ENCODE measurements around the gene CD248. TPM values are rescaled to one million over a fixed set of nuclear protein-coding genes. Genes with fewer than 3 reads are reported as not detected.
"Not testable (repeated sequence)": the region's sequence is repeated elsewhere in the genome, so short reads cannot be mapped to it uniquely, and the experiment has no call there.

Gene CD248, protein sequence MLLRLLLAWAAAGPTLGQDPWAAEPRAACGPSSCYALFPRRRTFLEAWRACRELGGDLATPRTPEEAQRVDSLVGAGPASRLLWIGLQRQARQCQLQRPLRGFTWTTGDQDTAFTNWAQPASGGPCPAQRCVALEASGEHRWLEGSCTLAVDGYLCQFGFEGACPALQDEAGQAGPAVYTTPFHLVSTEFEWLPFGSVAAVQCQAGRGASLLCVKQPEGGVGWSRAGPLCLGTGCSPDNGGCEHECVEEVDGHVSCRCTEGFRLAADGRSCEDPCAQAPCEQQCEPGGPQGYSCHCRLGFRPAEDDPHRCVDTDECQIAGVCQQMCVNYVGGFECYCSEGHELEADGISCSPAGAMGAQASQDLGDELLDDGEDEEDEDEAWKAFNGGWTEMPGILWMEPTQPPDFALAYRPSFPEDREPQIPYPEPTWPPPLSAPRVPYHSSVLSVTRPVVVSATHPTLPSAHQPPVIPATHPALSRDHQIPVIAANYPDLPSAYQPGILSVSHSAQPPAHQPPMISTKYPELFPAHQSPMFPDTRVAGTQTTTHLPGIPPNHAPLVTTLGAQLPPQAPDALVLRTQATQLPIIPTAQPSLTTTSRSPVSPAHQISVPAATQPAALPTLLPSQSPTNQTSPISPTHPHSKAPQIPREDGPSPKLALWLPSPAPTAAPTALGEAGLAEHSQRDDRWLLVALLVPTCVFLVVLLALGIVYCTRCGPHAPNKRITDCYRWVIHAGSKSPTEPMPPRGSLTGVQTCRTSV
- total RNA-seq, result 15.7 TPM
- long read RNA-seq, transcript CD248-201 (1 exons, 2,558 nt), result major isoform, 51 of 51 reads
- long read RNA-seq, partial matches to known transcripts, result 0 of 51 reads
- long read RNA-seq, other reads (novel, unspliced or antisense), result 0 of 51 reads

DNA sequence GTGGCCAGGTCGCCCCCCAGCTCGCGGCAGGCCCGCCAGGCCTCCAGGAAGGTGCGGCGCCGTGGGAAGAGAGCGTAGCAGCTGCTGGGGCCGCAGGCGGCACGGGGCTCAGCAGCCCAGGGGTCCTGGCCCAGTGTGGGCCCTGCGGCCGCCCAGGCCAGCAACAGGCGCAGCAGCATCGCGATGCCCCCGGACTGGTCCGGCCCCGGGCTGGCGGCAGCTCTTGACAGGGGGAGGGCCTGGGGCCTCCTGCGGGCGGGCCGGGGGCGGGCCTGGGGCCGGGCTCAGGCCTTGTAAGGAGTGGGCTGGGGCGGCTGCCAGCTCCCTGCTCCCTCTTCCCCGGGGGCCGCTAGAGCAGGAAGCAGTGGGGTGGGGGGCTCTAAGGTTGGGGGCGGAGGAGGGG is at the start of gene CD248:
TSS of gene CD248 (minus strand) at position 196 of the 403 bp plus-strand sequence. CDS start at position 179, 17 bp downstream.
- ATAC-seq (ENCODE audit: poor library complexity), result peak; percentile 64
- intact Hi-C loops (cut with DNase I), result loop anchor here (10.0 kb wide), 1 partner anchor 68 kb away; no protein-coding TSS in a partner anchor
- peak; percentile 91 for DNase-seq

DNA sequence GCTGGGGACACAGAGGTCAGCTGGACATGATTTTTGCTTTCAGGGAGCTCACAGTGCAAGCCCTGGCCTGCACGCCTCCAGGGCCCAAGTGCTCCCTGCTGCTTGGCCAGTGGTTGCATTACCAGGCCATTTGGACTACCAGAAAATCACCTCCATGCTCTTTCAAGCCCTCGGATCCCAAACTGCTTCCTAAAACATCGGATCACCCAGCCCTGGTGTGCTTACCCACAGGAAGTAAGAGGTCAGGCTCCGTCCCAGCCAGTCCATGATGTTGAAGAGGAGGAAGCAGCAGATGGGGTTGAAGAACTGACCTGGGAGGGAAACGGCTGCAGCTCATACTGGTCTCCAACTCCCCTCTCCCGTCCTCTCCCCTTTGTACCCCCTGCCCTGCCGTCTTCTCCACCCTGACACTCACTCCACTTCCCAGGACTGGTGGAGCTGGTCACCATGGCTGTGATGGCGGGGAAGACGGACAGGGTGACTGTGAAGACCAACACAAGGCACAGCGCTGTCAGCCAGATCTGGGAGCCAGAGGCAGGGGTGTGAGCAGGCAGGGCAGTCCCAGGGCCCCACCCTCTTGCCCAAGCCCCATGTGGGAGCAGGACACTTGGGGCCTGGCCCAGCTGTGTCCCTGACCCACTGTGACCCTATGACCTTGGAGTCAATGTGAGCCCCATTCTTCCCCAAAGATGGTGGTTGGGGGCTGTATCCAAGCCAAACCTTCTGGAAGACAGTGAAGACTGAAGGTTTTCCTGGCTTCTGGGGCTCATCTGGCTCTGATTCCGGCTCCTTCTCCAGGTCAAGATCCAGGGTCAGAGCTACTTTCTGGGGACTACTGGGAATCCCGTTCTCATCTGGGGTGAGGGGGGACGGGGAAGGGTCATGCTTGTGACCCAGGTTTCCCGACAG is 49.1 kb upstream of the CD248 start:
- intact Hi-C loops (cut with DNase I), result no loop called here
- ATAC-seq (ENCODE audit: poor library complexity) (no peak), DNase-seq (no peak)

DNA sequence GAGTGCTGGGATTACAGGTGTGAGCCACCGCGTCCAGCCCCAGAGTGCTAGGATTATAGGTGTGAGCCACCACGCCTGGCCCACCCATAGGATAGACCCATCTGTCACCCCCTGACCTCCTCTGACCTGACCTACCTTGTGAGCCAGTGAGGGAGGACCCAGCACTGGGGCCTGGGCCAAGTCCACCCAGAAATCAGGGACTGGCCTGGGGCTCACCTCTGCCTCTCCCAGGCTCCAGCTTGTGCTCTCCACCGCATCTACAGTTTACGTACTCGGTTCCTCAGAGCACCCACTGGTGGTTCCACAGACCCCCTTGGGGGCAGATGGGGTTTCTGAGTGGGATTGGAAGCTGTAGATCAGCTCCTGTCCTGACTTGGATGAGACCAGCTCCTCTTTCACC is 48.3 kb upstream of the CD248 start:
- DNase-seq (no peak), ATAC-seq (ENCODE audit: poor library complexity) (no peak)
- intact Hi-C loops (cut with DNase I), result no loop called here

DNA sequence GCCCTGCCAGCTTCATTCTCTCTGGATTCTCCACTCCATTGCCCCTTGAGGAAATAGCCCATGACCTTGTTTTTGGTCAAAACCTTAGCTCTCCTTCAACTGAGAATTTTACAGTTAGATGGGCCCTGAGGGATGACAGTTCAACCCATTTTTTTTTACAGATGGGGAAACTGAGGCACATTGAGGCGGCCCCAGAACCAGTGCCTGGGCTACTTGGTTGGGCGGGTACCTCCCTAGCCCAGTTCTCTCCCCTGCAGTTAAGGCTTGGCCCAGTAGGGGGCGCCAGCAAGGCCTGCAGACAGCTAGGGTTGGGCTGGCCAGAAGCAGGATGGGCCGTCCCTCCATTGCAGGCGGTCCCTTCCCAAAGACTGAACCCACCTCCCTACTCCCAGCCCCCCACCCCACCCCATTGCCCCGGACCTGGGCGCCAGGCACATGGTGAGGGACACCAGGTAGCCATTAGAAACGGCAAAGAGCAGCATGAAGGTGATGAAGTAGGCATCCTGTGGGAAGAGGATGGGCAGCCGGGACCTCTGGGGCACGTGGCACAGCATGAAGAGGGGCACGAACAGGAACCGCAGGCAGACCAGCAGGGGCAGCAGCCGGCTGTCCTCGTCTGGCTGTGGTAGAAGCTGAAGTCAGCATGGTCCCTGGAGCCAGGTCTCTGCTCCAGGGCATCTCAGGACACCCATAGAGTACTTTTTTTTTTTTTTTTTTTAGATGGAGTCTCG is 47.1 kb upstream of the CD248 start:
- intact Hi-C loops (cut with DNase I), result no loop called here
- DNase-seq, result peak; percentile 69

DNA sequence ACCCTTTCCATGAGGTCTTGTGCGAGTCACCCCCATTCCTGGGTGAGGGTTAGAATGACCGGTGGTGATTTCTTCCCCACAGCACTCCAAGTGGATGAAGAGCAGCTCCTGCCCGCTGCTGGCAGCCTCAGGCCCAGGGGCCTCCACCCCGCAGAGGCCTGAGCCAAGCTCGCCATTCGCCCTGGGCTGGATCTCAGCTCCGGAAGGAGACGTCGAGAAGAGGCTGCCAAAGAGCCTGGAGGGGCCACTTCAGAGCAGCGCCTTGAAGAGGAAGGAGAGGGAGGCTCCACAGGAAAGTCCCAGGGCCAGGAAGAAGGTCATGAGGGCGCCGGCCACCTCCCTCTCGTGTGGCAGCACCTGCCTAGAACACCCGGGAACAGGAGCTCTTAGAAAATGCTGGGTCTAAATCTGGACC is 46.4 kb upstream of the CD248 start:
- ATAC-seq (ENCODE audit: poor library complexity) (no peak), DNase-seq (no peak)
- intact Hi-C loops (cut with DNase I), result no loop called here

More for the DNA sequence above, 47.1 kb upstream of the CD248 start:
- ATAC-seq (ENCODE audit: poor library complexity), result peak; percentile 6

DNA sequence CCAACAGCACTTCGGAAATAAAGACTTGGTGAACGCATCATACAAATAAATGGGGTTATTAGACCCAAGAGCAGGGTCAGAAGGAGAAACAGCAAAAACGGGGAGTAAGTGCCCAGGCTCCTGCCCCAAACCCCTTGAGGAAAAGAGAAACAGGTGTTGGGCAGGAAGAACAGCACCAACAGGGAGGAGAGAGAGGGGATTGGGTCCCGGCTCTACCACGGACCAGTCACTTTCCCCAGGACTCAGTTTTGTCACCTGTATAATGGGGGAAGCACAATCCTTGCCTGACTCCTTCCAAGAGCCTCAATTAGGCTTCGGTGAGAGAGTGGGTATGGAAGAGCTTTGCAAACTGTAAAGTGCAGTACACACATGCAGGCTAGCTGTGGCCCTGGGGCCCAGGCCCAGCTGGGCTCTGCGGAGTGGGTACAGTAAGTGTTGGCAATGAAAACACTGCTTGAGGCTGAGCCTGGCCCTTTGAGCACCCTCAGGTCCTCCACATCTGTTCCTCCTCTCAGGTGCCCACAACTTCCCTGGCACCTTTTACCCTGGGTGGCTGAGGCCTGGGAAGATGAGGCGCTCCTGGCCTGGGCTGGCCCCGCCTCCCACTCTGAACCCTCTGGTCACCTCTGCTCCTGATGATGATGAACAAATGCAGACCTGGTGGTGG is 45.8 kb upstream of the CD248 start:
- intact Hi-C loops (cut with DNase I), result no loop called here
- no peak for DNase-seq
- no peak for ATAC-seq (ENCODE audit: poor library complexity)

DNA sequence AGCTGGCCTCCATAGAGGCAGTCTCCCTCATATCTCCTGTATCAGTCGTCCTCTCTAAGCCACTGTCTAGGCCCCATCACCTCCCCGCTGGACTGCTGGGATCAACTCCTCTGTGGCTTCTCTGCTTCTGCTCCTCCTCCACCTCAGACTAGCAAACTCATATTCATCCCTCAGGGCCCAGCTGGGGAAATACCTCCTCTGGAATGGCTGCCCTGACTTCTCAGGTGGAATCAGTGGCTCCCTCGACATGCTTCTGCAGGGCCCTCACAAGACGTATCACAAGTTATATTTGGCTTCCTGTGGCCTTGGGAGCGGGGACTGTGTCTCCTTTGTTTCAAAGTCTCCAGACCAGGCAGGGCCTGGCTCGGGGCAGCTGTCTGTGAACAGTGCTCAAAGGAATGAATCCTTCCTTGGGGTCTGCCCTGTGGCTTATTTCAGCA is 44.7 kb upstream of the CD248 start:
- ATAC-seq (ENCODE audit: poor library complexity) (no peak), DNase-seq (no peak)
- intact Hi-C loops (cut with DNase I), result no loop called here

DNA sequence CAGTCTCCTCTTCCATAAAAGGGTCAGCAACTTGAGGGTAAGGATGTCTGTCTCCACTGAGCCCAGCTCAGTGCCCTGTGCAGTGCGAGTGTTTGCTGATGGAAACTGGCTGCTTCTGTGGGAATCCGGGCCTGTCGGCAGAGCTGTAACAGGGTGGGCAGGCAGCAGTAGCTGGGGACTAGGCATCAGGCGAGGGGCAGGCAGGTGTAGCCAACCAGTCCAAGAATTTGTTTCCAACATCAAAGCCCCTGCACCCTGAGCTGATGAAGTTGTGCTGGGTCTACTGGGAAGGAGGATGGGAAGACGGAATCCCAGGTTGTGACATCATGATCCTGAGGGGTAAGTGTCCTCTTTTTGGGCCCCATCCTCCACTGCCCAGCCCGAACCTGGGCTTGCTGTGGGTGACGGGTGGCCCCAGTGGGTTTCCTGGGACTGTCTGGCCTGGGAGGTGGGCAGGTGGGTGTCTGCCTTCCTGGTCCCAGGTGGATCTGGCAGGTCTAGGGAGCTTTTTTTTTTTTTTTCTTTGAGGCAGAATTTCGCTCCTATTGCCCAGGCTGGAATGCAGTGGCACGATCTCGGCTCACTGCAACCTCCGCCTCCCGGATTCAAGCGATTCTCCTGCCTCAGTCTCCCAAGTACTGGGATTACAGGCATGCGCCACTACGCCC is 43.7 kb upstream of the CD248 start:
- ATAC-seq (ENCODE audit: poor library complexity) (no peak), DNase-seq (no peak)
- intact Hi-C loops (cut with DNase I), result no loop called here

DNA sequence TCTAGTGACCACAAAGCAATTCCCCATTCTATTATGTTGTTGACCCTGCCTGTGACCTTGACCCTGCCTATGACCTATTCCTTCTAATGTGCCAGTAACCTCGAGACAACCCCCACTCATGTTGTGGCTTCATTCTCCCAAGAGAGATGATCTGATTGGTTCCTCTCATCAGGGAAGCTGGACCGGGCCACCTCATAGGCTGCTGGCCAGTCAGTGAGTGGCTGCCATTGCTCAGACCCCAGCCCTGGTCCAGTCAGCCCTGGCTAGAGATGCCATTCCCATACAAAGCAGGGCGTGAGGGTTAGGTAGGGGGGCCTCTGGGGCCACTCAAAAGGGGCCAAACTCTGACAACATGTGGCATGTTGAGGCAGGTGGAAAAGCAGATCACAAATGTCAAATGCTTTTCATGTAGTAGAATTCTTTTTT is 42.8 kb upstream of the CD248 start:
- ATAC-seq (ENCODE audit: poor library complexity) (no peak), DNase-seq (no peak)
- intact Hi-C loops (cut with DNase I), result no loop called here

DNA sequence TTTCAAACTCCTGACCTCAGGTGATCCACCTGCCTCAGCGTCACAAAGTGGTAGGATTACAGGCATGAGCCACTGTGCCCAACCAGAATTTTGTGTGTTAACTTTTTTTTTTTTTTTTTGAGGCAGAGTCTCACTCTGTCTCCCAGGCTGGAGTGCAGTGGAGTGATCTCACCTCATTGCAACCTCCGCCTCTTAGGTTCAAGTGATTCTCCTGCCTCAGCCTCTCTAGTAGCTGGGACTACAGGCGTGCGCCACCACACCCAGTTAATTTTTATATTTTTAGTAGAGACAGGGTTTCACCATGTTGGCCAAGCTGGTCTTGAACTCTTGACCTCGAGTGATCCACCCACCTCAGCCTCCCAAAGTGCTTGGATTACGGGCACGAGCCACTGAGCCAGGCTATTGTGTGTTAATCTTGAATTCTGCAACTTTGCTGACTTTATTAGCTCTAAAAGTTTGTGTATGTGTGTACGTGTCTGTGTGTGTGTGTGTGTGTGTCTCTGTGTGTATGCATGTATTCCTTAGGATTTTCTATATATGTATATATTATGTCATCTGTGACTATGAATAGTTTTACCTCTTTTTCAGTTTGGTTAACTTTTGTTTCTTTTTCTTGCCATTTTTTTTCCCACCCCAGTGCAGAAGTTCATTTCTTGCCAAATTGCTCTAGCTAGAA is 33.9 kb upstream of the CD248 start:
- DNase-seq; ATAC-seq (ENCODE audit: poor library complexity); intact Hi-C loops (cut with DNase I): not testable (repeated sequence)

DNA sequence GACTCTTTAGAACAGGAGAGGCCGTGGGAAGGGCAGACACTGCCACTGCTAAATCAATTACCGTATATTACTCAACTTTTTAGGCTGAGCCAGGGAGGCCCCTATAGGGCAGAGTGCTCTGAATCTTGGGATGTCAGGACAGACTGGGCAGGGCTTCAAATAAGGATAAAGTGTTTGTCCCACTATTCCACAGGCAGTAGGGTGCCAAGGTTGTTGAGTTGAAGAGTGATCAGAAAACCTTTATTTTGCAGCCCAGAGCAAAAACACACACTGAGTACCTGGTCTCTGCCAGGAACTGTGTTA is 32.2 kb upstream of the CD248 start:
- no peak for ATAC-seq (ENCODE audit: poor library complexity)
- intact Hi-C loops (cut with DNase I), result no loop called here
- no peak for DNase-seq

DNA sequence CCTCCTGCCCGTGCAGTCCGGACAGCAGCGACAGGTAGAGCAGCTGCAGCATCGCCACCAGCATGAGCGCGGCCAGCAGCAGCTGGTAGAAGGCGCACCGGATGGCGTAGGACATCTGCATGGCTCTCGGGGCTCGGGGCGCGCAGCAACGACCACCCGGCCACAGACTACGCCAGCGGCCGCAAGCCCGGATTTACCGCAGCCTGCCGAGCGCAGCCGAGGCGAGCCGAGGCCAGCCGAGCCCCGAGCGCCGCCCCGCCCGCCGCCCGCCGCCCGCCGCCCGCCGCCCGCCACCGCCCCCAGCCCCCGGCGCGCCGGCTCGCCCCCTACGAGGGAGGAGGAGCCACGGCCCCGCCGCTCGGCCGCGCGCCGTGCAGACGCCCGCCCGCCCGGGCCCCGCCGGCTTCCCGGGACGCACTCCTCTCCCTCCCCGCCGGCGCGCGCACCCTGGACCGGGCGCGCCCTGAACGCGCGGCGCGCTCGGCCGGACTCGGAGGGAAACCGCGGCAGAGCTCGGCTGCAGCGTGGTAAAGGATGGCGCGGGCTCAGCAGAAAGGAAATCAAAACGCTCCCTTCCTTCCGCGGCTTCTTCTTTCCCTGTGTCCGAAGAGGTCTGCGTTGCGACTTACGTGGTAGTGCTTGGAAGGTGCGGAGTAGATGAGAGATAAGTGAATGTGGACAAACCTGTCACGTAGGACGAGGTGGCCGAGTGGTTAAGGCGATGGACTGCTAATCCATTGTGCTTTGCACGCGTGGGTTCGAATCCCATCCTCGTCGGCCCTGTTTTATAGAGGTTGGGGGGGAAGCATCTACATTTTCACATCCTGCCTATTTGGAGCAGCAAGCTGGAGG is 30.8 kb upstream of the CD248 start, which contains the start of gene B4GAT1:
TSS of gene B4GAT1 (minus strand) at position 205 of the 852 bp plus-strand sequence. CDS start at position 121, 84 bp downstream.
- peak; percentile 76 for ATAC-seq (ENCODE audit: poor library complexity)
- peak; percentile 82 for DNase-seq

DNA sequence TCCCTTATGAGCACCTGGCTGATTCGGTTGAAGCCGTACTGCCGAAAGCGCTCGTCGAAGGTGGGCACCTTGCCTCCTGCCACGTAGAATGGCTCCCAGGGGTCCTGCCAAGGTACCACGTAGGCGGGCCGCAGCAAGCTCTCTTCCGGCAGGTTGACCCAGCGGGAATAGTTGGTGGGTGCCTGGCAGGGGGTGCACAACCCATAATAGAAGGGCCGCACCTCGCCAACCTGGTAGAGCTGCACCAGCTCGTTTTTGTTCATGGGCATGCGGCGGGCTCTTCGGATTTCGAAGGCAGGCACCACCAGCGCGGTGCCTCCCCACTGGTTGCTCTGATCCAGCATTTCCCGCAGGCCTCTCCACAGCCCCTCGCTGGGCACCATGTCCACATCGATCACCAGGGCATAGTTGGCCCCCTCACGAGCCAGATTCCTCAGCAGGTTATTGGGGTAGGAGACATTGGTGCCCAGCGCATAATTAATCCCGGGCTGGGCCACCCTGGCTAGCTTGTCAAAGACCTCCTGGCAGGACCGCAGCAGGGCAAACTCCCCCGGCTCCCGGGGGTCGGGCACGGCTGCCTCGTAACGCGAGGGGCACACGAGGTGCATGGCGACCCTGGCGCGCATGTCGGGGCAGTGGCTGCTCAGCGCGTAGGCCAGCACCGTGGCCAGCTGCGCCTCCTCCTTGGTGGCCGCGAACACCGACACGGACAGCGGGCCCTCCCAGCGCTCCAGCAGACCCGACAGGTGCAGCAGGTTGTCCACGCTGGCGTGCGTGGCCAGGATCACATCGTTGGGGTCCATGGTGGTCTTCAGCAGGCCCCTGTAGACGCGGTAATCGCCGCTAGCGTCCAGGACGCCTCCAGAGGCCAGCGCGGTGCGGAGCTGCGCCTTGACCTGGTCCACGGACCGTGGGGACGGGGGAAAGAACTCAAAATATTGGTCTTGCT is 29.9 kb upstream of the CD248 start:
- DNase-seq (no peak), ATAC-seq (ENCODE audit: poor library complexity) (peak; percentile 18)
- intact Hi-C loops (cut with DNase I), result no loop called here

More for the DNA sequence above, 30.8 kb upstream of the CD248 start, which contains the start of gene B4GAT1:
- intact Hi-C loops (cut with DNase I), result no loop called here

DNA sequence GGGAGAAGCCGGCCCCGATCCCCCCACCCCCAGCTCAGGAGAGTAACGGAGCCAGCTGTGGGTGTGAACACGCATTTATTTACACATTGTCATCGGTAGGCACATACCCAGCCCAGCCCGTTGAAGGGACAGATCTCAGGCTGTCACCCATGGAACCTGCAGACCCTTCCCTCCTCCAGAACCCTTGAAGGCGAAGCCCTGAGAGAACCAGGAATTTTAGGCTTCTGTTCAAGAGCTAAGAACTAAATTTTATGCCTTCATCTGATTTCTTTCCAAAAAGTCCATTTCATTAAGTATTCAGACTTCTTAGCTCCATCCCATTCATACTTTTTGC is 28.4 kb upstream of the CD248 start:
- ATAC-seq (ENCODE audit: poor library complexity), result peak; percentile 14
- intact Hi-C loops (cut with DNase I), result no loop called here
- no peak for DNase-seq

Data from Right ventricle myocardium superior (tissue), 1 donor.